ENCODE results near the gene DAB2.

The DAB2 gene

GRCh38 chr5:39447059-39447458 is 22.3 kb upstream of the DAB2 start:
- no peak for DNase-seq

- no peak for DNase-seq
Observed at GRCh38 chr5:39446231-39446630, 21.5 kb upstream of the DAB2 start.

GRCh38 chr5:39443911-39444310 is 19.1 kb upstream of the DAB2 start:
- DNase-seq, result no peak

- no peak for DNase-seq
Observed at GRCh38 chr5:39442991-39443390, 18.2 kb upstream of the DAB2 start.

GRCh38 chr5:39441838-39442237 is 17.1 kb upstream of the DAB2 start:
- no peak for DNase-seq

GRCh38 chr5:39440958-39441624 is 16.3 kb upstream of the DAB2 start:
- DNase-seq, result no peak

- no peak for DNase-seq
Observed at GRCh38 chr5:39440192-39440957, 15.6 kb upstream of the DAB2 start.

- no peak for DNase-seq
Observed at GRCh38 chr5:39439582-39440162, 14.9 kb upstream of the DAB2 start.

- no peak for DNase-seq
Observed at GRCh38 chr5:39437467-39437866, 12.7 kb upstream of the DAB2 start.

GRCh38 chr5:39433848-39434247 is 9.1 kb upstream of the DAB2 start:
- DNase-seq, result no peak

- no peak for DNase-seq
Observed at GRCh38 chr5:39432696-39433530, 8.1 kb upstream of the DAB2 start.

GRCh38 chr5:39430461-39430860 is 5.7 kb upstream of the DAB2 start:
- DNase-seq, result no peak

GRCh38 chr5:39428640-39429039 is 3.9 kb upstream of the DAB2 start:
- DNase-seq, result no peak

GRCh38 chr5:39427633-39428032 is 2.9 kb upstream of the DAB2 start:
- no peak for DNase-seq

- no peak for DNase-seq
Observed at GRCh38 chr5:39427229-39427628, 2.4 kb upstream of the DAB2 start.

- no peak for DNase-seq
Observed at GRCh38 chr5:39426746-39427105, 1.9 kb upstream of the DAB2 start.

GRCh38 chr5:39426051-39426745 is 1.4 kb upstream of the DAB2 start:
- no peak for DNase-seq

GRCh38 chr5:39423331-39423751 is 1.4 kb downstream of the DAB2 start:
- no peak for DNase-seq

GRCh38 chr5:39422728-39423285 is 2.0 kb downstream of the DAB2 start:
- no peak for DNase-seq

- no peak for DNase-seq
Observed at GRCh38 chr5:39422036-39422606, 2.7 kb downstream of the DAB2 start.

- DNase-seq, result no peak
Observed at GRCh38 chr5:39420482-39421145, 4.2 kb downstream of the DAB2 start.

- no peak for DNase-seq
Observed at GRCh38 chr5:39419796-39420195, 5.0 kb downstream of the DAB2 start.

All from DMS79 (cell line).